K562 (cell line): ENCODE results near the gene TASP1. TPM values are rescaled to one million over a fixed set of nuclear protein-coding genes. Genes with fewer than 3 reads are reported as not detected.

Experiments
- ATAC-seq: fragments of 200-7000 bp; cut with Tn5 transposase; 3 replicates; pipeline ENCODE4 v1.9.1; 2020; ENCODE audit warnings: moderate library complexity
- BruUV-seq: library from RNA; stranded (reverse); fragments of 400-500 nt; replicated peaks from 2 replicates; lab custom pipeline; 2021; lab: Mats Ljungman, UMichigan
- CTCF ChIA-PET: fragments of 300-600 bp; formaldehyde crosslinking; extraction: SDS; loops from one replicate; lab custom pipeline; 2021; ENCODE audit warnings: low intra/inter-chr PET ratio; lab: Yijun Ruan, JAX
- POLR2A ChIA-PET: fragments of 300-600, 350-650 bp; sonication (Branson Sonifier 250); formaldehyde crosslinking; extraction: SDS; loops from one replicate; lab custom pipeline; 2021; ENCODE audit warnings: antibody characterized with exemption, inconsistent platforms; lab: Yijun Ruan, JAX
- DNase-seq, 4 experiments: peaks; one replicate each; pipeline versions ENCODE4 v3.0.0 to v3.0.0-alpha.2; 2011 to 2018; ENCODE audit warnings: low spot score in 3 of 4, mixed read lengths in 3 of 4; ENCODE audit errors: extremely low read depth in 1 of 4
- FAIRE-seq: peaks from 2 replicates; lab custom pipeline; 2011; peaks lifted over from hg19 to GRCh38; lab: Jason Lieb, UNC
- H2AFZ ChIP-seq: 2 replicates; pipeline ENCODE4 v1.6.0; 2011; ENCODE audit warnings: low read depth, low read length, control low read depth, inconsistent platforms
- H3K27ac ChIP-seq: fragments of 200-600 bp; 3 replicates; pipeline ENCODE4 v1.8.0; 2011; ENCODE audit warnings: low read depth, mild to moderate bottlenecking, control low read depth, inconsistent platforms, low read length, moderate library complexity, mixed read lengths; ENCODE audit errors: extremely low read depth
- H3K27me3 ChIP-seq, 2 experiments: fragments of 300-600 bp in 1 of 2; 2 replicates in 1 of 2; 3 replicates in 1 of 2; pipeline versions ENCODE4 v1.6.0 to v1.8.0; 2011; ENCODE audit warnings: inconsistent platforms in 2 of 2, low read length in 2 of 2, mild to moderate bottlenecking in 1 of 2, mixed read lengths in 1 of 2, moderate library complexity in 1 of 2; ENCODE audit not compliant: control insufficient read depth in 2 of 2, insufficient read depth in 2 of 2
- H3K36me3 ChIP-seq: fragments of 300-600 bp; 3 replicates; pipeline ENCODE4 v1.8.0; 2011; ENCODE audit warnings: mild to moderate bottlenecking, low read length, inconsistent platforms; ENCODE audit not compliant: control insufficient read depth, insufficient read depth
- H3K4me1 ChIP-seq, 2 experiments: fragments of 200-600 bp in 1 of 2; replicated peaks in 1 of 2; 2 replicates in 1 of 2; 3 replicates in 1 of 2; pipeline versions ENCODE4 v1.5.1 to v1.8.0; 2011; ENCODE audit warnings: inconsistent platforms in 2 of 2, low read length in 2 of 2, mild to moderate bottlenecking in 1 of 2, mixed read lengths in 1 of 2, moderate library complexity in 1 of 2; ENCODE audit not compliant: control insufficient read depth in 2 of 2, insufficient read depth in 2 of 2
- H3K4me2 ChIP-seq: 2 replicates; pipeline ENCODE4 v1.6.1; 2011; ENCODE audit warnings: low read length, control low read depth, inconsistent platforms, mixed read lengths; ENCODE audit not compliant: insufficient read depth
- H3K4me3 ChIP-seq: fragments of 200-600 bp; sonication (generic), shearing (Covaris generic); 2 replicates; pipeline ENCODE4 v1.5.1; 2016; ENCODE audit warnings: control low read depth, inconsistent platforms
- H3K79me2 ChIP-seq: fragments of 200-600 bp; 3 replicates; pipeline ENCODE4 v1.8.0; 2011; ENCODE audit warnings: low read length, inconsistent platforms; ENCODE audit not compliant: control insufficient read depth, insufficient read depth
- H3K9ac ChIP-seq, 2 experiments: 2 replicates each; pipeline versions ENCODE4 v1.6.0 to v1.6.1; 2011; ENCODE audit warnings: low read depth in 2 of 2, low read length in 2 of 2, control low read depth in 1 of 2, inconsistent platforms in 1 of 2, mild to moderate bottlenecking in 1 of 2, mixed read lengths in 1 of 2; ENCODE audit not compliant: insufficient read depth in 1 of 2
- H3K9me1 ChIP-seq: one replicate; pipeline ENCODE4 v1.6.0; 2011; ENCODE audit warnings: inconsistent platforms, mild to moderate bottlenecking, low read length, moderate library complexity; ENCODE audit not compliant: control insufficient read depth, insufficient read depth
- H3K9me3 ChIP-seq: replicated peaks from 2 replicates; pipeline ENCODE4 v1.5.1; 2011; ENCODE audit warnings: low read depth, low read length, inconsistent platforms; ENCODE audit not compliant: control insufficient read depth, insufficient read depth
- H4K20me1 ChIP-seq: replicated peaks from 2 replicates; pipeline ENCODE4 v1.6.1; 2011; ENCODE audit warnings: low read length, inconsistent platforms, mixed read lengths; ENCODE audit not compliant: control insufficient read depth, insufficient read depth
- AFF1 ChIP-seq, 2 experiments: fragments of 450-650 bp; IDR thresholded peaks; 2 replicates each; pipeline ENCODE4 v1.6.1; 2018; ENCODE audit warnings: mild to moderate bottlenecking in 2 of 2, low read depth in 1 of 2; ENCODE audit not compliant: partially characterized antibody in 2 of 2
- ATF1 ChIP-seq, 2 experiments: fragments of 450-650 bp in 1 of 2; IDR thresholded peaks; 2 replicates each; pipeline ENCODE4 v1.6.1; 2016; ENCODE audit warnings: missing compliant biosample characterization in 1 of 2, missing genetic modification characterization in 1 of 2
- CEBPB ChIP-seq: fragments of 450-650 bp; IDR thresholded peaks from 2 replicates; pipeline ENCODE4 v1.6.1; 2016; ENCODE audit warnings: missing genetic modification characterization, missing compliant biosample characterization
- HOXB6 ChIP-seq: fragments of 250-450 bp; sonication (Bioruptor Pico); IDR thresholded peaks from 2 replicates; pipeline ENCODE4 v1.5.1; 2022; ENCODE audit warnings: mild to moderate bottlenecking, borderline replicate concordance
- NFATC3 ChIP-seq: fragments of 450-650 bp; IDR thresholded peaks from 2 replicates; pipeline ENCODE4 v1.6.1; 2017; ENCODE audit warnings: mild to moderate bottlenecking
- PTBP1 ChIP-seq: fragments of 200-400 bp; formaldehyde crosslinking; IDR thresholded peaks from 2 replicates; pipeline ENCODE4 v1.6.1; 2017; ENCODE audit warnings: low read depth, low read length
- SMAD4 ChIP-seq: fragments of 250-450 bp; sonication (Bioruptor Pico); conservative IDR thresholded peaks from 2 replicates; pipeline ENCODE4 v1.8.0; 2021; ENCODE audit warnings: inconsistent platforms, mild to moderate bottlenecking, moderate library complexity
- SMARCE1 ChIP-seq: fragments of 450-650 bp; IDR thresholded peaks from 2 replicates; pipeline ENCODE4 v1.7.1; 2016; ENCODE audit warnings: mild to moderate bottlenecking
- TFE3 ChIP-seq: fragments of 450-650 bp; formaldehyde crosslinking; IDR thresholded peaks from 2 replicates; pipeline ENCODE4 v1.4.0; 2020; ENCODE audit warnings: mild to moderate bottlenecking, mixed read lengths
- TOE1 ChIP-seq, 2 experiments: fragments of 450-650 bp in 1 of 2; sonication (generic) in 1 of 2; formaldehyde crosslinking in 1 of 2; IDR thresholded peaks; 2 replicates each; pipeline versions ENCODE4 v1.7.1 to v1.8.0; 2016 to 2022; ENCODE audit warnings: borderline replicate concordance in 2 of 2, mild to moderate bottlenecking in 2 of 2, antibody characterized with exemption in 1 of 2, inconsistent platforms in 1 of 2, low read depth in 1 of 2, missing genetic modification reagents in 1 of 2, moderate library complexity in 1 of 2
- ZBTB1 ChIP-seq: sonication (generic); formaldehyde crosslinking; IDR thresholded peaks from 2 replicates; pipeline ENCODE4 v1.8.1; 2023; ENCODE audit warnings: missing genetic modification reagents, low read depth, mild to moderate bottlenecking, borderline replicate concordance
- ZNF121 ChIP-seq: sonication (generic); formaldehyde crosslinking; conservative IDR thresholded peaks from 2 replicates; pipeline ENCODE4 v1.8.0; 2022; ENCODE audit warnings: missing genetic modification reagents
- ZNF639 ChIP-seq, 2 experiments: fragments of 200-800 bp in 1 of 2; sonication (Bioruptor generic) in 1 of 2; sonication (generic) in 1 of 2; formaldehyde crosslinking in 1 of 2; IDR thresholded peaks in 1 of 2; conservative IDR thresholded peaks in 1 of 2; 2 replicates each; pipeline versions ENCODE4 v1.5.0 to v1.6.1; 2016 to 2020; ENCODE audit warnings: missing compliant biosample characterization in 1 of 2, missing genetic modification characterization in 1 of 2, missing genetic modification reagents in 1 of 2
- ZNF717 ChIP-seq: fragments of 250-450 bp; sonication (Bioruptor Pico); IDR thresholded peaks from 2 replicates; pipeline ENCODE4 v1.5.0; 2021
- ZNF75A ChIP-seq: fragments of 450-650 bp; formaldehyde crosslinking; IDR thresholded peaks from 2 replicates; pipeline ENCODE4 v1.4.0; 2020; ENCODE audit warnings: mild to moderate bottlenecking
- ZNF766 ChIP-seq: fragments of 200-800 bp; sonication (Bioruptor generic); conservative IDR thresholded peaks from 2 replicates; pipeline ENCODE4 v1.6.1; 2016; ENCODE audit warnings: missing genetic modification characterization, missing compliant biosample characterization
- WGBS: fragments of 100-300 bp; shearing (Covaris generic); methylation state at CpG from one replicate; pipeline ENCODE4 v1.1.6; 2016; ENCODE audit warnings: low coverage, mixed read lengths; ENCODE audit not compliant: insufficient coverage; ENCODE audit errors: missing lambda C conversion rate; 5-methylcytosine and 5-hydroxymethylcytosine counted together
- in situ Hi-C: fragments of 300-500 bp; cut with MboI; formaldehyde crosslinking; loops from 4 replicates; pipeline ENCODE4 v1.15.0; 2018; ENCODE audit warnings: inconsistent platforms, mixed read lengths
- intact Hi-C: fragments of 100-400 bp; cut with micrococcal nuclease; formaldehyde crosslinking; loops from 2 replicates; pipeline ENCODE4 v1.14.2; 2022
- polyA plus RNA-seq, 8 experiments: library from polyadenylated mRNA; depleted of rRNA in 4 of 8; stranded (reverse) in 5 of 8; unstranded in 3 of 8; fragments of >200 nt; fragmentation: Nextera tagmentation in 2 of 8; fragmentation: Illumina TruSeq in 1 of 8; extraction: Ambion mirVana in 2 of 8; extraction: Trizol in 1 of 8; gene quantifications; 2 replicates each; pipeline versions ENCODE4 v1.2.1 to v1.2.3, GENCODE V29; 2011 to 2014; ENCODE audit warnings: inconsistent platforms in 1 of 8, missing spikeins in 1 of 8
- total RNA-seq, 7 experiments: library from RNA; depleted of rRNA in 6 of 7; stranded (reverse); fragments of >200 nt in 6 of 7; fragmentation: Illumina TruSeq in 2 of 7; extraction: Trizol in 2 of 7; gene quantifications; 2 replicates each; pipeline versions ENCODE4 v1.2.1 to v1.2.3, GENCODE V29; 2011 to 2021; ENCODE audit warnings: low replicate concordance in 1 of 7

Gene TASP1
- total and polyA plus RNA-seq, 9 of the 15 experiments (the other 6 are each of a cell fraction or from before 2014, with no cell fraction given): 3.7 to 10.6 (median 6.4) TPM

- no peaks in the 10 kb centered on the region for H4K20me1 ChIP-seq
- in situ Hi-C loops: no loop called here
- no peak overlapping the region for H3K27ac ChIP-seq
- 2% methylated on average over 4 of the region's 4 CpGs for WGBS
- no peak overlapping the region for H3K9ac ChIP-seq
- POLR2A ChIA-PET: no interaction called here
- intact Hi-C loops: no loop called here
- no peaks in the 10 kb centered on the region for H3K9me1 ChIP-seq
- CTCF ChIA-PET: no interaction called here
- no TSS peak for BruUV-seq
- H3K36me3 ChIP-seq: no peaks in the 10 kb centered on the region
- H3K9me3 ChIP-seq: no peaks in the 10 kb centered on the region
- FAIRE-seq: no peak
- H3K27me3 ChIP-seq: no peaks in the 10 kb centered on the region
- no peak overlapping the region for H3K4me3 ChIP-seq
- no peak for ATAC-seq
- H2AFZ ChIP-seq: no peak overlapping the region
- no peaks in the 10 kb centered on the region for H3K79me2 ChIP-seq
- no peak for DNase-seq
- H3K4me1 ChIP-seq: no peaks in the 10 kb centered on the region
- no peak overlapping the region for H3K4me2 ChIP-seq
- TF ChIP-seq TOE1 (IDR thresholded peaks at IDR 0.05; ENCODE audit: borderline replicate concordance) (no peak), TOE1 (CRISPR knock-in tag; IDR thresholded peaks at IDR 0.05; ENCODE audit: borderline replicate concordance, low read depth) (no peak), ZNF121 (CRISPR knock-in tag) (no peak), ZNF717 (CRISPR knock-in tag) (no peak), AFF1 (IDR thresholded peaks at IDR 0.05; ENCODE audit: low read depth in 1 of 2, partially characterized antibody in 2 of 2) (no peak), SMARCE1 (no peak), ZNF639 (CRISPR knock-in tag; conservative IDR thresholded peaks at IDR 0.05 in 1 of 2, IDR thresholded peaks at IDR 0.05 in 1 of 2) (no peak), SMAD4 (no peak), ZNF75A (no peak), ZNF766 (CRISPR knock-in tag) (no peak), ATF1 (CRISPR knock-in tag; IDR thresholded peaks at IDR 0.05) (no peak), ATF1 (tag; IDR thresholded peaks at IDR 0.05) (no peak), CEBPB (tag) (no peak), ZBTB1 (CRISPR knock-in tag) (no peak), HOXB6 (CRISPR knock-in tag) (no peak), TFE3 (no peak), NFATC3 (no peak), PTBP1 (no peak)
Observed at GRCh38 chr20:13349235-13349604, 289.5 kb downstream of the TASP1 start.
